AG09309 (cell line): Measurements from ENCODE around the gene DLG2.

Experiments
- DNase-seq: peaks from one replicate; pipeline ENCODE4 v3.0.0-alpha.2; 2010; ENCODE audit warnings: low read depth
- H3K4me3 ChIP-seq: 2 replicates; pipeline ENCODE4 v1.5.1; 2011; ENCODE audit warnings: mild to moderate bottlenecking, low read depth, low read length, moderate library complexity; ENCODE audit not compliant: control insufficient read depth
- TF ChIP-seq, protein P1 (sequence below): IDR thresholded peaks from 2 replicates; pipeline ENCODE4 v1.5.1; 2011; ENCODE audit warnings: mild to moderate bottlenecking, low read depth, low read length, inconsistent platforms; ENCODE audit not compliant: insufficient read depth, control insufficient read depth; ENCODE audit errors: missing control alignments

The DLG2 gene

DNA sequence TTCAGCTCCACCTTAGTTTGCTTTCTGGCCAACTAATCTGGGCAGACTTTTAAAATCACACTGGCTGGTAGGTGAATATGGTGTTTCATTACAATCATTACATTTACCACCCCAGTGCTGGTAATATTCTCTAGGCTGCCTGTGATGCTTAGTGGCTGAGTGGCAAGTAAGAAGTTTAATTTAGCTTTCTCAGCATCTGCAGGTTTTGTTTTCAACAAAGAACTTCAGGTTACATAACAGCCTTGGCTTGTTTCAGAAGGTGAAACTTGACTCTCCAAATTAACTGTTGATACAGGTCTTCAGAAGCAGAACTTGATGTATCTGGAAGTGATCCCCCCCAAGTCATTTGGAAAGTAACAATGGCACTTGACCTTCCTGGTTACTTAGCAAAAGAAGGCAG lies 1917.7 kb downstream of the DLG2 start:
- DNase-seq, result no peak
- TF ChIP-seq, protein P1, sequence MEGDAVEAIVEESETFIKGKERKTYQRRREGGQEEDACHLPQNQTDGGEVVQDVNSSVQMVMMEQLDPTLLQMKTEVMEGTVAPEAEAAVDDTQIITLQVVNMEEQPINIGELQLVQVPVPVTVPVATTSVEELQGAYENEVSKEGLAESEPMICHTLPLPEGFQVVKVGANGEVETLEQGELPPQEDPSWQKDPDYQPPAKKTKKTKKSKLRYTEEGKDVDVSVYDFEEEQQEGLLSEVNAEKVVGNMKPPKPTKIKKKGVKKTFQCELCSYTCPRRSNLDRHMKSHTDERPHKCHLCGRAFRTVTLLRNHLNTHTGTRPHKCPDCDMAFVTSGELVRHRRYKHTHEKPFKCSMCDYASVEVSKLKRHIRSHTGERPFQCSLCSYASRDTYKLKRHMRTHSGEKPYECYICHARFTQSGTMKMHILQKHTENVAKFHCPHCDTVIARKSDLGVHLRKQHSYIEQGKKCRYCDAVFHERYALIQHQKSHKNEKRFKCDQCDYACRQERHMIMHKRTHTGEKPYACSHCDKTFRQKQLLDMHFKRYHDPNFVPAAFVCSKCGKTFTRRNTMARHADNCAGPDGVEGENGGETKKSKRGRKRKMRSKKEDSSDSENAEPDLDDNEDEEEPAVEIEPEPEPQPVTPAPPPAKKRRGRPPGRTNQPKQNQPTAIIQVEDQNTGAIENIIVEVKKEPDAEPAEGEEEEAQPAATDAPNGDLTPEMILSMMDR, result no peak
- H3K4me3 ChIP-seq, result no peak overlapping the region

DNA sequence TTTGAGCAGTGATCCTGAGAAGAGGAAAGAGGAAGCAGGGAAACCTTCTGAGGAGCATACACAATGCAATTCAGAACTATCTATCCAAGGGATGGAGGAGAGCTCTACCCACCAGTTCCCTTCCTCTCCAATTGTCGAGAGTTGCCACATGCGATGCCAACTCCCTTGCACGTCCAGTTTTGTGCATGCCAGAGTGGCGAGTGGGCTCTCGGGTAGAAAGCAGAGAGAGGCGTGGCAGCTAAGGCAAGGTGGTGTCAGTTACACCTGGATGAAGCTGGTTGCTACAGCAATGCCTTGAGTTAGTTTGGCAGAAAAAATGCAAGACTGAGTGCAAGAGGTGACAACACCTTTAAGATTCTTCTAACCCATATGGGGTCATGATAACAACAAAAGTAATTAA lies 1920.6 kb downstream of the DLG2 start:
- no peak for DNase-seq
- TF ChIP-seq, protein P1, result no peak

DNA sequence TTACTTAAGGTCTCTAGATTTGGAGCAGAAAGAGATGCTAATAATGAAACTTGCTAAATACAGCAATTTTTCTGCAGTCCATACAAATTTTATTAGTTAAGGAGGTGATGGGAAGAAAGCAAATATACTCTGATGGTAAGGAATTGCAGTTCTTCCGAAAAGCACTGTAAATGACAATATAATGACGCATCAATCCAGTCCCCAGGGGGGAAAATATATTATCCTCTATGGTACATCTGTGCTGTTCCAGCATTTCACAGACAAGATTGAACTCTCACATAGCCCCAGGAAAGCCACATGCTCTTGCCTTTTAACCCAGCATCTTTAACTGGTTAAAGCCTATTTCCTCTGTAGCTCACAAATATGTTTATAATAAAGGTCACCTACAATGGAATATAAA lies 1924.3 kb downstream of the DLG2 start:
- H3K4me3 ChIP-seq, result no peak overlapping the region
- no peak for DNase-seq
- TF ChIP-seq, protein P1, result no peak

More for the DNA sequence above, 1920.6 kb downstream of the DLG2 start:
- no peak overlapping the region for H3K4me3 ChIP-seq

DNA sequence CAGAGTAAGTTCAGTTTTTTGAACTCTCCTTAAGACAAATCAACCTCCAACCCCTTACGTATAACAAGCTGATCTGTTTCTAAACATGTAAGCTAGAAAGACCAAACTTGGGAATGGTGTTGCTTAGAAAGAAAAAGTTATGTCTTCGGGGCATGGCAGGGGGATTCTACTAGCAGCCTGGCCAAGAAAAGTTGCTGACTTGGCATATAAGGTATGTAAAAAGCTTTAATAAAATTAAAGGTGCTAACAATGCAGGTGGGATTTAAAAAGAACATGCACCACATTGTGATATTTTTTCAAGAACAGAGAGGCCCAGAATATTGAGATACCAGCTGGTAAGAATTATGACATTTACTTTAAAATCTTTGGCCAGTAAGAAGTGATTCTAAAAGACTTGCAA lies 1929.6 kb downstream of the DLG2 start:
- DNase-seq, result no peak
- TF ChIP-seq, protein P1, result no peak

GRCh38 chr11:83695046-83695445 lies 1932.1 kb downstream of the DLG2 start:
- DNase-seq, result no peak
- TF ChIP-seq, protein P1, result no peak
- no peak overlapping the region for H3K4me3 ChIP-seq

More for the DNA sequence above, 1929.6 kb downstream of the DLG2 start:
- no peak overlapping the region for H3K4me3 ChIP-seq

DNA sequence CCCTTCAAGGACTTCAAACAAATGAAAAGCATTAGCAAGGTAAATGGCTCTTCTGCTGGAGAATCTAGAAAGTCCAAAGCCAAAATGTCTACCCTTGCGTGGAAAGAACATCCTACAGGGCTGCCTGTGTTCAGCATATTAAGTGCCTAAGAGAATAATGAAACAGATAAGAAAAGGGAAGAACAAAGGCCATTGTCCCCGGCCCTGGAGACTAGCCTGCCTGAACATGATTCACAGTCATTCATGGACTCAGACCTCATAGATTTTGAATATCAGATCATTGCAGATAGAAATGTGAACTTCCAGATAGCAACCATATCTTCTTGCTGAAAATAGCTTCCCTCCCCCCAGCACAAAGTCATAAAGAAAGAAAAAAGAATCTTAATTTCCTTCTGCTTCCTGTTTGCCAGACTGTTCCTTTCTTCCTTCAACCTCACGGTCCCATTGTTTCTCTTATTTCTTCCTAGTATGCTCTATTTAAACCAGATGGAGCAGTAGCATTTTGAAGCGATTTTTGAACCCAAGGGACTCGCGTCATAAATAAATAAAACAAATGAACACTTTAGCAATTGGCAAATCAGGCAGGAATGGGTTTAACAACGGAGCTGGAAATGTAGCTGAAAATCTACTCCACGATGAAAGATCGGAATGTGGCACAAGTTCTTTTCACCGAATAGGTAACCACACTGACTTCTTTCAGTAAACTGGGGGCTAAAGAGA lies 1932.8 kb downstream of the DLG2 start:
- TF ChIP-seq, protein P1, result no peak
- no peak for DNase-seq
- no peak overlapping the region for H3K4me3 ChIP-seq

GRCh38 chr11:83693306-83693992 lies 1933.7 kb downstream of the DLG2 start:
- DNase-seq, result no peak
- TF ChIP-seq, protein P1, result no peak
- no peak overlapping the region for H3K4me3 ChIP-seq
